B cell (primary cell): ENCODE data around the gene ZMPSTE24. TPM values are rescaled to one million over a fixed set of nuclear protein-coding genes. Genes with fewer than 3 reads are reported as not detected.

ENCODE experiments used
- ATAC-seq: fragments of 200-7000 bp; cut with Tn5 transposase; one replicate; pipeline ENCODE4 v1.10.0; 2021; ENCODE audit warnings: low read depth, mild to moderate bottlenecking, moderate number of reproducible peaks, moderate library complexity
- CTCF ChIA-PET: fragments of 350-600 bp; sonication (Branson Sonifier 250); formaldehyde crosslinking; loops from one replicate; lab custom pipeline; 2021; ENCODE audit warnings: antibody characterized with exemption, inconsistent platforms; lab: Charles Lee
- POLR2A ChIA-PET: fragments of 350-600 bp; sonication (Branson Sonifier 250); formaldehyde crosslinking; loops from one replicate; lab custom pipeline; 2021; ENCODE audit warnings: antibody characterized with exemption; lab: Charles Lee
- DNase-seq: peaks from one replicate; pipeline ENCODE4 v3.0.0; 2013
- H2AFZ ChIP-seq: 2 replicates; pipeline ENCODE4 v1.6.1; 2012; ENCODE audit warnings: mild to moderate bottlenecking, low read depth, low read length; ENCODE audit not compliant: insufficient read depth, poor library complexity, severe bottlenecking
- H3K27ac ChIP-seq, 2 donors: 1 replicate in 1 of 2; 2 replicates in 1 of 2; pipeline ENCODE4 v1.5.1; 2012 to 2013; ENCODE audit warnings: low read length in 2 of 2, mild to moderate bottlenecking in 2 of 2, moderate library complexity in 1 of 2
- H3K27me3 ChIP-seq, 4 experiments: fragments of 200-600 bp in 1 of 4; sonication (generic) in 1 of 4; replicated peaks in 1 of 4; 1 replicate in 2 of 4; 2 replicates in 2 of 4; pipeline versions ENCODE4 v1.6.1 to v1.7.0; 2013 to 2016; ENCODE audit warnings: low read length in 3 of 4, mild to moderate bottlenecking in 2 of 4, mixed read lengths in 1 of 4, moderate library complexity in 1 of 4; ENCODE audit not compliant: insufficient read depth in 4 of 4, control insufficient read depth in 3 of 4; ENCODE audit errors: control extremely low read depth in 1 of 4
- H3K36me3 ChIP-seq, 2 experiments: replicated peaks in 1 of 2; 1 replicate in 1 of 2; 2 replicates in 1 of 2; pipeline versions ENCODE4 v1.6.1 to v1.7.1; 2013; ENCODE audit warnings: low read length in 1 of 2; ENCODE audit not compliant: insufficient read depth in 2 of 2, control insufficient read depth in 1 of 2; ENCODE audit errors: control extremely low read depth in 1 of 2, extremely low read depth in 1 of 2
- H3K4me1 ChIP-seq, 2 donors: fragments of 200-600 bp in 1 of 2; sonication (generic) in 1 of 2; 1 replicate in 1 of 2; 2 replicates in 1 of 2; pipeline versions ENCODE4 v1.5.1 to v1.6.1; 2013 to 2017; ENCODE audit warnings: low read length in 2 of 2; ENCODE audit not compliant: control insufficient read depth in 2 of 2, insufficient read depth in 2 of 2
- H3K4me2 ChIP-seq: replicated peaks from 2 replicates; pipeline ENCODE3; 2012; ENCODE audit warnings: mild to moderate bottlenecking, low read depth, low read length; ENCODE audit not compliant: poor library complexity, severe bottlenecking
- H3K4me3 ChIP-seq, 5 experiments: fragments of 200-600 bp in 1 of 5; sonication (generic) in 1 of 5; 1 replicate in 3 of 5; 2 replicates in 2 of 5; pipeline versions ENCODE4 v1.5.1 to v1.7.0; 2011 to 2016; ENCODE audit warnings: low read length in 4 of 5, mild to moderate bottlenecking in 4 of 5, low read depth in 2 of 5, control low read depth in 1 of 5, moderate library complexity in 1 of 5; ENCODE audit not compliant: insufficient read depth in 1 of 5; ENCODE audit errors: control extremely low read depth in 1 of 5, extremely low read depth in 1 of 5
- H3K79me2 ChIP-seq: fragments of 200-600 bp; sonication (generic); one replicate; pipeline ENCODE4 v1.6.0; 2016; ENCODE audit warnings: low read length; ENCODE audit not compliant: control insufficient read depth, insufficient read depth
- H3K9ac ChIP-seq: fragments of 200-600 bp; sonication (generic); 2 replicates; pipeline ENCODE4 v1.6.1; 2017; ENCODE audit warnings: mild to moderate bottlenecking, low read length, moderate library complexity
- H3K9me3 ChIP-seq, 3 donors: one replicate each; pipeline versions ENCODE4 v1.6.1 to v1.7.1; 2013; ENCODE audit warnings: low read length in 2 of 3; ENCODE audit not compliant: control insufficient read depth in 2 of 3, insufficient read depth in 1 of 3; ENCODE audit errors: control extremely low read depth in 1 of 3
- H4K20me1 ChIP-seq: 2 replicates; pipeline ENCODE4 v1.6.0; 2012; ENCODE audit warnings: mild to moderate bottlenecking, low read length; ENCODE audit not compliant: insufficient read depth, control insufficient read depth, poor library complexity, severe bottlenecking
- H3K27ac Mint-ChIP-seq: one replicate; pipeline ENCODE4 v1.8.0; 2021; ENCODE audit warnings: mixed read lengths
- H3K27me3 Mint-ChIP-seq: one replicate; pipeline ENCODE4 v1.8.0; 2021; ENCODE audit warnings: mixed read lengths
- H3K4me1 Mint-ChIP-seq: one replicate; pipeline ENCODE4 v1.8.0; 2021; ENCODE audit warnings: mixed read lengths
- H3K4me3 Mint-ChIP-seq: one replicate; pipeline ENCODE4 v1.8.0; 2021; ENCODE audit warnings: mixed read lengths
- H3K9me3 Mint-ChIP-seq: one replicate; pipeline ENCODE4 v1.8.0; 2022; ENCODE audit warnings: mixed read lengths; ENCODE audit not compliant: insufficient read depth
- EZH2 ChIP-seq: IDR thresholded peaks from 2 replicates; pipeline ENCODE4 v1.6.1; 2012; ENCODE audit warnings: borderline replicate concordance, low read depth, mild to moderate bottlenecking, moderate library complexity, low read length; ENCODE audit not compliant: insufficient read depth, poor library complexity, severe bottlenecking
- WGBS: methylation state at CpG from one replicate; pipeline ENCODE4 v1.1.5; 2013; ENCODE audit warnings: missing lambda C conversion rate; ENCODE audit not compliant: insufficient coverage; 5-methylcytosine and 5-hydroxymethylcytosine counted together
- intact Hi-C: fragments of 100-400 bp; cut with micrococcal nuclease; formaldehyde crosslinking; loops from one replicate; pipeline ENCODE4 v1.10.0; 2022
- polyA plus RNA-seq: library from polyadenylated mRNA; depleted of rRNA; stranded (reverse); fragments of >200 nt; gene quantifications from 2 replicates; pipeline ENCODE4 v1.2.3, GENCODE V29; 2012
- total RNA-seq, 2 donors: library from RNA; stranded (reverse); fragments of 120-200 nt in 1 of 2; gene quantifications; 1 replicate in 1 of 2; 2 replicates in 1 of 2; pipeline versions ENCODE4 v1.2.3 to v1.2.4, GENCODE V29; 2013 to 2022
- TF ChIP-seq, protein P1 (sequence below): fragments of 200-600 bp; IDR thresholded peaks from one replicate; pipeline ENCODE4 v1.8.0; 2022; ENCODE audit warnings: antibody characterized with exemption, mild to moderate bottlenecking

The ZMPSTE24 gene
- total and polyA plus RNA-seq, 2 donors (not counting 1 experiment from before 2014, with no cell fraction given), result 3.5 to 18.5 TPM

DNA sequence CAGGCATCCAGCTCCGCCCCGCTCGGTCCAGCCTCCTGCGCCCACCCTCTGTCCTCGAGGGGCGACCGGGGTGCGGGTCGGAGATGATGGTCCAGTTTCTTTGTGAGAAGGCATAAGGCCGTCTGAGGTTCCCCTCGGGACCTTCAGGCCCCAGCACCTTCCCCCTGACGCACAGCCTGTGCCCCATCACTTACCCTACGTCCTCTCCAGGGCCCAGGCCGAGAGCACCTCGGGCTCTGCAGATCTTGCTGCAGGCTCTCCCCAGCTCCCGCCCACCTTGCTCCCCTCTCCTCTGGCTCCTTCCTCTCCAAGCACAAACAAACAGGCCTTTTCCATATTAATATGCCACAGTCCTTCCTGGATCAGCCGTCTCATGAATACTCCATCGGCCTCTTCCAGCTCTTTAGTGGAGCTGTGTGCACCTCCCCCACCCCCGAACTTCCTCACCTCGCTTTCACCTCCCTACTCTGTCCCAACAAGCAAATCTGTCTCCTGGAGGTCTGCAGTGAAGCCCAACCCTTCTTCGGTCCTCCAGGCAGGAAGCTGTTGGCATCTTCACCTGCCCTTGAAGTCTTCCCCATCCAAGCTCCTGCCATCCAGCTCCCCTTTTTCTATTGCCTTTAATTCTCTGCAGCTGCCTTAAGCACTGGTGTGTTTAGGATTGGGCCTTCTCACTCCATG is 59.5 kb downstream of the ZMPSTE24 start:
- TF ChIP-seq EZH2, result no peak
- TF ChIP-seq, protein P1, sequence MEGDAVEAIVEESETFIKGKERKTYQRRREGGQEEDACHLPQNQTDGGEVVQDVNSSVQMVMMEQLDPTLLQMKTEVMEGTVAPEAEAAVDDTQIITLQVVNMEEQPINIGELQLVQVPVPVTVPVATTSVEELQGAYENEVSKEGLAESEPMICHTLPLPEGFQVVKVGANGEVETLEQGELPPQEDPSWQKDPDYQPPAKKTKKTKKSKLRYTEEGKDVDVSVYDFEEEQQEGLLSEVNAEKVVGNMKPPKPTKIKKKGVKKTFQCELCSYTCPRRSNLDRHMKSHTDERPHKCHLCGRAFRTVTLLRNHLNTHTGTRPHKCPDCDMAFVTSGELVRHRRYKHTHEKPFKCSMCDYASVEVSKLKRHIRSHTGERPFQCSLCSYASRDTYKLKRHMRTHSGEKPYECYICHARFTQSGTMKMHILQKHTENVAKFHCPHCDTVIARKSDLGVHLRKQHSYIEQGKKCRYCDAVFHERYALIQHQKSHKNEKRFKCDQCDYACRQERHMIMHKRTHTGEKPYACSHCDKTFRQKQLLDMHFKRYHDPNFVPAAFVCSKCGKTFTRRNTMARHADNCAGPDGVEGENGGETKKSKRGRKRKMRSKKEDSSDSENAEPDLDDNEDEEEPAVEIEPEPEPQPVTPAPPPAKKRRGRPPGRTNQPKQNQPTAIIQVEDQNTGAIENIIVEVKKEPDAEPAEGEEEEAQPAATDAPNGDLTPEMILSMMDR, result no peak

DNA sequence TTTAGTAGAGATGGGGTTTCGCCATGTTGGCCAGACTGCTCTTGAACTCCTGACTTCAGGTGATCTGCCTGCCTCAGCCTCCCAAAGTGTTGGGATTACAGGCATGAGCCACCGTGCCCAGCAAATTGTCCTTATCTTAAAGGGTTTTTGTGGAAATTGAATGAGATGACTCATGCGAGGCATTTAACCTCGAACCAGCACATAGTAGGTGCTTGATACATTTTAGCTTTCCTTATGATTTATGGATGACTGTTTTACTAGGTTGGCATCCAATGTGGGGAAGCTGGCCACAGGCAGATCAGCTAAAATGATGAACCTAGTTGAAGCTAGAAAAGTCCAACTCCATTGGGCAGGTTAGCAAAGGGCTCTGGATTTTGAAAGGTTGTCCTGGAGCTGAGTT is 60.4 kb downstream of the ZMPSTE24 start:
- H3K27me3 ChIP-seq, result peaks cover 0 to 3% (median 1%) of the 10 kb centered on the region in 4 experiments
- H3K4me2 ChIP-seq, result no peak overlapping the region
- no peak for ATAC-seq
- DNase-seq, result no peak
- Mint-ChIP-seq H3K27me3 (peaks cover 5% of the 10 kb centered on the region), H3K4me1 (peaks cover 35% of the 10 kb centered on the region), H3K9me3 (no peaks in the 10 kb centered on the region), H3K4me3 (peak overlapping the region; percentile 12), H3K27ac (no peak overlapping the region)
- no peak overlapping the region for H3K4me3 ChIP-seq
- TF ChIP-seq, protein P1, result no peak
- no peak for TF ChIP-seq EZH2
- H3K9ac ChIP-seq, result no peak overlapping the region
- H2AFZ ChIP-seq, result no peak overlapping the region
- intact Hi-C loops, result no loop called here
- no peaks in the 10 kb centered on the region for H3K79me2 ChIP-seq
- H4K20me1 ChIP-seq, result no peaks in the 10 kb centered on the region
- no peaks in the 10 kb centered on the region for H3K9me3 ChIP-seq
- ChIA-PET CTCF (interaction anchor here (0.6 to 10.2 kb wide), 8 partner anchors 19 to 539 kb away, joined by 3 to 132 read pairs (median 6); no protein-coding TSS in a partner anchor), POLR2A (interaction anchor here (1.3 kb wide), 1 partner anchor 20 kb away, joined by 16 read pairs; no protein-coding TSS in a partner anchor)
- no peak overlapping the region for H3K27ac ChIP-seq
- H3K4me1 ChIP-seq, result peaks cover 22 to 40% of the 10 kb centered on the region in 2 donors
- WGBS, result 93% methylated on average over 4 of the region's 4 CpGs
- no peaks in the 10 kb centered on the region for H3K36me3 ChIP-seq

More for the DNA sequence above, 59.5 kb downstream of the ZMPSTE24 start:
- peak overlapping the region; percentile 97 for H3K4me2 ChIP-seq
- 49% methylated on average over 21 of the region's 21 CpGs for WGBS
- H3K9ac ChIP-seq, result peak overlapping the region; percentile 74
- peaks cover 45% of the 10 kb centered on the region for H3K4me1 Mint-ChIP-seq
- ChIA-PET POLR2A (interaction anchor here (1.1 to 1.3 kb wide), 2 partner anchors 21 to 24 kb away, joined by 4 to 16 read pairs; no protein-coding TSS in a partner anchor), CTCF (interaction anchor here (0.6 to 10.2 kb wide), 11 partner anchors 19 to 174 kb away, joined by 3 to 132 read pairs (median 7); no protein-coding TSS in a partner anchor)
- H3K4me3 ChIP-seq, result peak overlapping the region in 4 of 5 experiments; percentile 43 to 78 (median 66)
- peak overlapping the region; percentile 70 for H3K4me3 Mint-ChIP-seq
- H3K27me3 Mint-ChIP-seq, result peaks cover 5% of the 10 kb centered on the region
- ATAC-seq, result no peak
- intact Hi-C loops, result loop anchor here (1.0 to 2.0 kb wide), 2 partner anchors 21 to 87 kb away; no protein-coding TSS in a partner anchor
- peaks cover 31 to 49% of the 10 kb centered on the region in 2 donors for H3K4me1 ChIP-seq
- H3K27ac Mint-ChIP-seq, result peak overlapping the region; percentile 3
- peak; percentile 44 for DNase-seq
- H3K27ac ChIP-seq, result no peak overlapping the region
- peak overlapping the region; percentile 93 for H2AFZ ChIP-seq
- no peaks in the 10 kb centered on the region for H4K20me1 ChIP-seq
- H3K9me3 ChIP-seq, result no peaks in the 10 kb centered on the region
- H3K9me3 Mint-ChIP-seq, result no peaks in the 10 kb centered on the region
- H3K36me3 ChIP-seq, result no peaks in the 10 kb centered on the region
- no peaks in the 10 kb centered on the region for H3K79me2 ChIP-seq
- H3K27me3 ChIP-seq, result peaks cover 0 to 3% (median 1%) of the 10 kb centered on the region in 4 experiments
